Thyroid gland (tissue), 4 donors: ENCODE measurements around the gene ARL8A. TPM values are rescaled to one million over a fixed set of nuclear protein-coding genes. Genes with fewer than 3 reads are reported as not detected.

Source experiments
- DNase-seq, 2 donors: peaks; one replicate each; pipeline ENCODE4 v3.0.0-alpha.2; 2019
- H3K27ac ChIP-seq, 3 donors: fragments of 200-600 bp; sonication (generic); 1 replicate in 2 of 3; 2 replicates in 1 of 3; pipeline ENCODE4 v1.5.1; 2016 to 2019; ENCODE audit warnings: mild to moderate bottlenecking in 1 of 3, moderate library complexity in 1 of 3
- H3K27me3 ChIP-seq: fragments of 200-600 bp; sonication (generic); one replicate; pipeline ENCODE4 v1.5.1; 2019
- H3K36me3 ChIP-seq, 2 donors: fragments of 200-600 bp; sonication (generic); one replicate each; pipeline ENCODE4 v1.5.1; 2016 to 2019
- H3K4me1 ChIP-seq, 2 donors: fragments of 200-600 bp; sonication (generic); one replicate each; pipeline ENCODE4 v1.5.1; 2017 to 2019
- H3K4me3 ChIP-seq, 3 donors: fragments of 200-600 bp; sonication (generic); replicated peaks in 1 of 3; 1 replicate in 2 of 3; 2 replicates in 1 of 3; pipeline ENCODE4 v1.5.1; 2016; ENCODE audit warnings: mild to moderate bottlenecking in 1 of 3
- H3K9me3 ChIP-seq: fragments of 200-600 bp; sonication (generic); one replicate; pipeline ENCODE4 v1.5.1; 2017
- CTCF ChIP-seq, 6 experiments: fragments of 200-600 bp in 3 of 6; fragments of 450-650 bp in 3 of 6; sonication (generic) in 3 of 6; IDR thresholded peaks; one replicate each; pipeline ENCODE4 v1.5.1; 2016 to 2019; ENCODE audit warnings: antibody characterized with exemption in 6 of 6, mild to moderate bottlenecking in 2 of 6, inconsistent platforms in 1 of 6, moderate library complexity in 1 of 6
- POLR2A ChIP-seq, 2 donors: fragments of 450-650 bp; IDR thresholded peaks; one replicate each; pipeline ENCODE4 v1.6.1; 2017; ENCODE audit warnings: antibody characterized with exemption in 2 of 2, mild to moderate bottlenecking in 2 of 2, moderate library complexity in 1 of 2
- WGBS, 2 donors: methylation state at CpG; one replicate each; pipeline ENCODE4 v1.1.5; 2017; 5-methylcytosine and 5-hydroxymethylcytosine counted together
- intact Hi-C: fragments of 100-400 bp; cut with DNase I; formaldehyde crosslinking; loops from one replicate; pipeline ENCODE4 v1.15.1; 2023
- total RNA-seq, 4 donors: library from RNA; depleted of rRNA; stranded (reverse); fragments of >200 nt; gene quantifications; one replicate each; pipeline ENCODE4 v1.2.3, GENCODE V29; 2016

The ARL8A gene
- total RNA-seq, 4 donors from 2014 or later: 31.2 to 38.6 (median 35.0) TPM

DNA sequence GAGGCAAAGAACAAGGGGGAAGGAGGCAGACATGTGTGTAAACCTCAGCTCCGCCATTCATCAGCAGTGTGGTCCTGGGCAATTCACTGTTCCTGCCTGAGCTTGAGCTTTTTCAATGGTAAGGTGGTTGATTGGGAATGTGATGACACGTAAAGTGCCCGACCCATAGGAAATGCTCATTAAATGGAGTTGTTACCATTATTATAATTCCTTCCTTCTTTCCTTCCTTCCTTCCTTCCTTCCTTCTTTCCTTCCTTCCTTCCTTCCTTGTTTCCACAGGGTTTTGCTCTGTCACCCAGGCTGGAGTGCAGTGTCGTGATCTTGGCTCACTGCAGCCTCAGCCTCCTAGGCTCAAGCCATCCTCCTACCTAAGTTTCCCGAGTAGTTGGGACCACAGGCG lies 17.5 kb downstream of the ARL8A start:
- no peak for DNase-seq
- Histone ChIP-seq H3K27ac (no peak overlapping the region), H3K4me3 (no peak overlapping the region), H3K4me1 (peaks cover 13 to 31% of the 10 kb centered on the region in 2 donors), H3K9me3 (no peaks in the 10 kb centered on the region), H3K36me3 (no peaks in the 10 kb centered on the region), H3K27me3 (no peaks in the 10 kb centered on the region)
- TF ChIP-seq POLR2A (IDR thresholded peaks at IDR 0.05): no peak
- TF ChIP-seq CTCF (IDR thresholded peaks at IDR 0.05): no peak
- intact Hi-C loops: loop anchor here (5.0 kb wide), 1 partner anchor 125 kb away; no protein-coding TSS in a partner anchor
- WGBS, 2 donors: 86 to 96% methylated on average over 6 of the region's 6 CpGs

- no peak overlapping the region for H3K27ac ChIP-seq
- peaks cover 7 to 25% of the 10 kb centered on the region in 2 donors for H3K4me1 ChIP-seq
- H3K9me3 ChIP-seq: no peaks in the 10 kb centered on the region
- no peak for DNase-seq
- no peaks in the 10 kb centered on the region for H3K27me3 ChIP-seq
- TF ChIP-seq POLR2A (IDR thresholded peaks at IDR 0.05): no peak
- TF ChIP-seq CTCF (IDR thresholded peaks at IDR 0.05): no peak
- 63 to 72% methylated on average over 7 to 8 of the region's 9 CpGs for WGBS, 2 donors
- no peaks in the 10 kb centered on the region for H3K36me3 ChIP-seq
- intact Hi-C loops: loop anchor here (5.0 kb wide), 1 partner anchor 124 kb away; no protein-coding TSS in a partner anchor
- H3K4me3 ChIP-seq: no peak overlapping the region
Observed at GRCh38 chr1:202126426-202126825, 18.1 kb downstream of the ARL8A start.

DNA sequence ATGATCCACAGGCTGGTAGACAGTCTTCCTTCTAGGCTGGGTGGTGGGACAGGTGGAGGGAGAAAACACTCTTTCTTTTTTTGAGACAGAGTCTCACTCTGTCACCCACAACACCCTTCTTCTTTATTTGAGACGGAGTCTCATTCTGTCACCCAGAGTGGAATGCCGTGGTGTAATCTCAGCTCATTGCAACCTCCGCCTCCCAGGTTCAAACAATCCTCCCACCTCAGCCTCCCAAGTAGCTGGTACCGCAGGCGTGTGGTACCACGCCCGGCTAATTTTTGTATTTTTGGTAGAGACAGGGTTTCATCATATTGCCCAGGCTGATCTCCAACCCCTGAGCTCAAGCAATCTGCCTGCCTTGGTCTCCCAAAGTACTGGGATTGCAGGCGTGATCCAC lies 18.9 kb downstream of the ARL8A start:
- H3K4me3 ChIP-seq: no peak overlapping the region
- H3K27me3 ChIP-seq: no peaks in the 10 kb centered on the region
- H3K9me3 ChIP-seq: no peaks in the 10 kb centered on the region
- H3K4me1 ChIP-seq: peaks cover 4 to 17% of the 10 kb centered on the region in 2 donors
- H3K27ac ChIP-seq: no peak overlapping the region
- no peaks in the 10 kb centered on the region for H3K36me3 ChIP-seq
- TF ChIP-seq CTCF (IDR thresholded peaks at IDR 0.05) (no peak), POLR2A (IDR thresholded peaks at IDR 0.05) (no peak)
- 96 to 99% methylated on average over 8 of the region's 8 CpGs for WGBS, 2 donors
- no peak for DNase-seq
- intact Hi-C loops: loop anchor here (5.0 kb wide), 1 partner anchor 123 kb away; no protein-coding TSS in a partner anchor

DNA sequence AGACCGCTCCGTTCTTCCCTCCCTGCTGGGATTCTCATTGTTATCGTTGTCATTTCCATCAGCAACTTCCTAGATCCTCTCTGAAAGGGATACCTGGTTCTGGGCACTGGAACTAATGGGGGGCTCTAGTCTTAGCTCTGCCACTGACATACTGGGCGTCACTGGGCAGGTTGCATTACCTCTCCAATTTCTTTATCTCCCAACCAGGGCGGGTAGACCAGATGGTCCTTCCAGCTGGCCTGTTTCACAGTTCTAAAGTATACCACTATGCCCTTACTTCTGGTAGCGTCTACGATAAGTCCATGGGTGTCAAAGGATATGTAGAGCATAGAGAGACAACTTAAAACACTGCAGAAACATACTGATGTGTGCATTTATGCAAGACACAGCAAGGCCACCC lies 20.4 kb downstream of the ARL8A start:
- TF ChIP-seq POLR2A (IDR thresholded peaks at IDR 0.05) (no peak), CTCF (IDR thresholded peaks at IDR 0.05) (no peak)
- no peak overlapping the region for H3K4me3 ChIP-seq
- no peaks in the 10 kb centered on the region for H3K27me3 ChIP-seq
- 88 to 92% methylated on average over 7 of the region's 7 CpGs for WGBS, 2 donors
- intact Hi-C loops: no loop called here
- no peak for DNase-seq
- H3K4me1 ChIP-seq: peaks cover 4 to 8% of the 10 kb centered on the region in 2 donors
- no peaks in the 10 kb centered on the region for H3K36me3 ChIP-seq
- H3K9me3 ChIP-seq: no peaks in the 10 kb centered on the region
- no peak overlapping the region for H3K27ac ChIP-seq

GRCh38 chr1:202123336-202123813 lies 21.2 kb downstream of the ARL8A start:
- DNase-seq: no peak
- intact Hi-C loops: no loop called here
- Histone ChIP-seq H3K4me1 (peaks cover 9 to 13% of the 10 kb centered on the region in 2 donors), H3K36me3 (no peaks in the 10 kb centered on the region), H3K9me3 (no peaks in the 10 kb centered on the region), H3K27me3 (no peaks in the 10 kb centered on the region), H3K27ac (peak overlapping the region in 1 of 3 donors; percentile 40), H3K4me3 (no peak overlapping the region)
- WGBS, 2 donors: 85 to 88% methylated on average over 10 of the region's 10 CpGs
- no peak for TF ChIP-seq CTCF (IDR thresholded peaks at IDR 0.05)
- TF ChIP-seq POLR2A (IDR thresholded peaks at IDR 0.05): no peak
